GM21723 (cell line): ENCODE results near the gene TTYH2.
"Not testable (repeated sequence)": the region's sequence is repeated elsewhere in the genome, so short reads cannot be mapped to it uniquely, and the experiment has no call there.

Source experiments
- ATAC-seq: cut with Tn5 transposase; IDR thresholded peaks from one replicate; pipeline ENCODE4 v1.9.1; 2021; ENCODE audit warnings: mild to moderate bottlenecking, moderate library complexity; ENCODE audit not compliant: unreplicated experiment

TTYH2 gene

DNA sequence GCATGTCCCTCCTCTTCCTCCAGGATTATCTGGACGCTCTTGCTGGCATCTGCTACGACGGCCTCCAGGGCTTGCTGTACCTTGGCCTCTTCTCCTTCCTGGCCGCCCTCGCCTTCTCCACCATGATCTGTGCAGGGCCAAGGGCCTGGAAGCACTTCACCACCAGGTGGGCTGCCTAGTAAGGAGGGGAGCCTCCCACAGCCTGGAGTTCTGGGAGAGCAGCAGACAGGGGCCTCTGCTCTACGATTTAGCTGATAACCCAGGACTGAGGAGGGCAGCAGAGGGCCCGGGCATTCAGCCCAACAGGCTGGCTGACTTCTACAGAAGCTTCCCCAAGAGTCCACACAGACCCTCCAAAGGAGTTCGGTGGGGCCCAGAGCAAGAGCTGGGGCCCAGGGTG lies 38.8 kb downstream of the TTYH2 start:
- ATAC-seq: no peak

DNA sequence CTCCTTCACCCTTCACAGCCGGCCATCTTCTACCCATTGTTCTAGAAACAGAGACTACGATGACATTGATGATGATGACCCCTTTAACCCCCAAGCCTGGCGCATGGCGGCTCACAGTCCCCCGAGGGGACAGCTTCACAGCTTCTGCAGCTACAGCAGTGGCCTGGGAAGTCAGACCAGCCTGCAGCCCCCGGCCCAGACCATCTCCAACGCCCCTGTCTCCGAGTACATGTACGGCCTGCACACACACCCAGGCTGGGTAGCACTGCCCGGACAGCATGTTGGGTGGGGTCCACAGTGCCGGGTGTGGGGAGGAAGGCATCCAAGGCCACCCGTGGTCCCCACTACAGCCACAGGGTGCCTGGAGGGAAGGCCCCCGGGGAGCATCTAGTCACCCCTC lies 39.7 kb downstream of the TTYH2 start:
- no peak for ATAC-seq

DNA sequence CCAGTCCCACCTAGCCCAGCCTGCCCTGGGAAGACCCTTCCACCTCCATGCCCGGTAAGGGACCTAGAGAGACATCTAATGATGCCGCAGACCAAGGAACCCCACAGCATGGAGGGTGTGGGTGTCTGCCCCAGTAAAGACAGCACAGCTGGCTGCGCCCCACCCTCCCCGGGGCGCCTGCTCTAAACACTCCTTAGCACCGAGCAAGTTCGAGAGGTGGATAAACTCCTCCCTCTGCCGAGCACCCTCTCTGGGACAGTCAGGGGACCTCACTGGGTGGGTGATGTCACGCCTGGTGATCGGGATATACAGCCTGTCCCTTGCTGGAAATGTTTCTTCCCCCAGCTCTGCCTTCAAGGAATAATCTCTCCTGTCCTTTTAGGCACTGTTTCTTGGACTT lies 43.9 kb downstream of the TTYH2 start:
- ATAC-seq: no peak

DNA sequence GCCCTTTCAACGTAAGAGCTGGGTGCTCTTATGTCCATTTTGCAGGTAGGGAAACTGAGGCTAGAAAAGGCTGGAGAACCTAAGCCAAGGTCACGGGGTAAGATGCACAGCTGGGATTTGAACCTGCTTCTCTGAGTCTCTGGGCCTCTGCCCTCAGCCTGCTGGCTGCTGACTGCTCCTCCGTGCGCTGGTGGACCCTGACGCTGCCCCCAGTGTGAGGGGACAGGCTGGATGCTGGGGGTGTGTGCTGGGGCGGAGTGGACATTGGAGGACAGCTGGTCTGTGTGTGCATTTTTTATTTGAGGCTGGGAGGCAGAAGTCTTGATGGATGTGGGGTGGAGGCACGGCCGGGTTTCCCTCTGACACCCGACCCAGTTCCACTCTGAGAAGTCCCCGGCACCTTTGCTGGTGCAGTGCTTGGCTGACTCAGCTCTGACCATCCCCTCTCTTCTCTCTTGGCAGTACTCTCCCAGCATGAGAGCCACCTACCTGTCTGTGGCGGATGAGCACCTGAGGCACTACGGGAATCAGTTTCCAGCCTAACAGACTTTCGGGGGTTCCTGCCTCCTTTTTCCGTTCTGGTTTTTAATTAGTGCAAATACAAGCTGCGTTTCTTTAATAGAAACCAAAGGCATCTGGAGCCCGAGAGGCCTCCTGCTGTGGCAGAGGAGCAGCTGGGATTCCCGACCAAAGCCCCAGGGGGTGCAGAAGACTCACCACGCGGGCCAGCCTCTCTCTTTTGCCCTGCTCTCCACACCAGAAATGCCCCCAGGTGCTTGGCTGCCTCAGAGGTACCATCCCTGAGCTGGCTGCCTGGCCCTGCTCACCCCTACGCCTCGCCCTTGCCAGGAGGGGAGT lies 46.5 kb downstream of the TTYH2 start:
- no peak for ATAC-seq

DNA sequence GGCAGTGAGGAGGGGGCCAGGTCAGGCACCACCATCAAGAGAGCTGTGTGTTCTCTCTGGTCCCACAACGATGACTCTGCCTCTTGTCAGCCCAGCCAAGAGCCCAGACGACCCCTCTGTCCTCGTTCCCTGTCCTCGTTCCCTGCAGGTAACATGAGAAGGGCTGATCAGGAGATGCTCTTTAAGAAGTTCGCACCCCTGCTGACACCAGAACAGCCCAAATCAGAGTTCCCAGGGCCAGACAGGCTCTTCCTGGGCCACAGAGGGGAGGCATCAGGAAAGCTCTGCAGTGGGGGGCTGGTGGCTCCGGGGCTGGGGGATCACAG lies 47.1 kb downstream of the TTYH2 start:
- ATAC-seq: no peak

DNA sequence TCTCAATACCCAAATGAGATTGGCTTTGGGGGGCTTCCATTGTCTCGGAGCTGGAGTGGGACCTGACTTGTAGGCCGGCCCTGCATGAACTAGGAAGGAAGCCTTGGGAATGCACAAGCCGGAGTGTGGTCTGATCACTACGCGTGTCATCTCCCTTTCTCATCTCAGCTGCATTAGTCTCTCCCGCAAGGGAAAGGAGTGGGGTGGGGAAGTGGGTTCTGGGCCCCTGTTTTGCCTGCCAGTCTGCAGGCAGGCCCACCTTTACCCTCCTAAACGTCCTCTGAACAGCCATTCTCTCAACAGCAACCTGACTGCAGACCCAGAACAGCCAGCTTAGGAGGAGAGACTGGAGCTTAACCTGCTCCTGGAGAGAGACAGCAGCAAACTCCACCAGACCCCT lies 49.2 kb downstream of the TTYH2 start:
- ATAC-seq: no peak

DNA sequence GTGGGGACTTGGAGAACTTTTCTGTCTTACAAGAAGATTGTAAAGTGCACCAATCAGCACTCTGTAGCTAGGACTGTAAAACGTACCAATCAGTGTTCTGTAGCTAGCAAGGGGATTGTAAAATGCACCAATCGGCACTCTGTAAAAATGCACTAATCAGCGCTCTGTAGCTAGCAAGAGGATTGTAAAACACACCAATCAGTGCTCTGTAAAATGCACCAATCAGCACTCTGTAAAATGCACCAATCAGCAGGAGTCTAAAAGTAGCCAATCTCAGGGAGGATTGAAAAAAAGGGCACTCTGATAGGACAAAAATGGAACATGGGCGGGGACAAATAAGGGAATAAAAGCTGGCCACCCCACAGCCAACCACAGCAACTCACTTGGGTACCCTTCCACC lies 53.7 kb downstream of the TTYH2 start:
- not testable (repeated sequence) for ATAC-seq

DNA sequence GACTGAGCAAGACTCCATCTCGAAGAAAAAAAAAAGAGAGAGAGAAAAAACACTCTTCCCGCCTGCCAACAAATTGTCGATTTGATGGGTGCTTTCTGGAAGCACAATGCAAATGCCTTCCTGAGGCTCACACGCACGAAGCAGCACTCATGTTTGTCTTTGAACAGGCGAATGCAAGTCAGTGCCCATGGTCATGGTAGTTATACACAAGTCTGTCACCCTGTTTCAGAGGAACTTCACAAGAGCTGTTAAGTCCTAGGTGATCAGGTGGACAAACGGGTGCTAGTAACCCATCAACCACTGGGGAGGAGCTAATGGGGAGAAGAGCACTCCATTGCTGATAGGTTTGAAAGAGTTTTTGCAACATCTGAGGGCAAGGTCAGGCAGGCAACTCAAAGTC lies 54.2 kb downstream of the TTYH2 start:
- ATAC-seq: no peak

DNA sequence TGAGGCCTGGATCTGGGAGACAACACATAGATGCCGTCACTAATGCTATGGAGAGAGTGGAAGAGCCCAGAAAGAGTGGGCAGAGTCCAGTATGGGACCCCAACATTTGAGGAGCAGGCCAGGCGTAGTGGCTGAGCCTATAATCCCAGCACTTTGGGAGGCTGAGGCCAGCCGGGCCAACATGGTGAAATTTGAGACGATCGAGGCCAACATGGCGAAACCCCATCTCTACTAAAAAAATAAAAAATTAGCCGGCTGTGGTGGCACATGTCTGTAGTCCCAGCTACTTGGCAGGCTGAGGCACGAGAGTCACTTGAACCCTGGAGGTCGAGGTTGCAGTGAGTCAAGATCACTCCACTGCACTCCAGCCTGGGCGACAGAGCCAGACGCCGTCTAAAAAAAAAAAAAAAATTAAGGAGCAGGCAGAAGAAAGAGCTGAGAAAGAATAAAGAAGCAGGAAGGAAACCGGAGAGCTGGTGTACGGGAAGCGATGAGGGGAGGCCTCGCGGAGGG lies 54.7 kb downstream of the TTYH2 start:
- no peak for ATAC-seq

DNA sequence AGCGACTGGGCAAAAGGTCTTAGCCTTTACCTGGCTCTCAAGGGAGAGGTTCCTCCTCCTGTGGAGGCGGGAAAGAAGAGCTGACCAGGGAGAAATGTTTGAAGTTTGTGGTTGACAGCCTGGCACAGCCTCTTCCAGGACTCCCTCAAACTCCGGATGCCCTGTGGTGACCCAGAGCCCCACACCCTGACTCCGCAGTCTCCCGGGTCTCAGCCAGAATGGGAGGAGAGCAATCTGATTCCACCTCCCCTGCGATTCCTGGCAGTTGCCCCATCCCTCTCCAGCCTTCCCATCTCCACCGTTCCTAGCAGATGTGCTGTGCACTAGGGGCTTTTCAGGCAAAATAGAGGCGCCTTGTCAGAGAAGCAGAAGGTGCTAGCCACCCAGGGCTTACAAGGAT lies 55.2 kb downstream of the TTYH2 start:
- ATAC-seq: no peak

DNA sequence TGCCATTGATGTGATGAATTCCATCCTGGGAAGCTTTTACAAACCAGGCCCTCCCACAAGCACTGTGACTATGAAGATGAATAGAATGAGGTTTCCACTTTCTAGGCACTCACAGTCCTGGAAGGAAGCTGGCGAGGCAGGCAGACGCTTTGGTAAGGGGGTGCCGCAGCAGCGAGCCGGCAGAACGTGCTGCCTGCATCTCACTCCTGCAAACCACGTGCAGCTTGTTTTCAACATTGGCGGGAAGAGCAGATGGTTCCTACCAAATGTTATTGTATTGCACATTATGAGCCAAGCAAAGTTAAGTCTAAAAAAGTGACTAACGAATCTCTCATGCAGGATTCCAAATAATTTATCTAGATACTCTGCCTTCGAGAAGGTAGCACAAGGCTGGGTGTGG lies 57.0 kb downstream of the TTYH2 start:
- ATAC-seq: no peak

DNA sequence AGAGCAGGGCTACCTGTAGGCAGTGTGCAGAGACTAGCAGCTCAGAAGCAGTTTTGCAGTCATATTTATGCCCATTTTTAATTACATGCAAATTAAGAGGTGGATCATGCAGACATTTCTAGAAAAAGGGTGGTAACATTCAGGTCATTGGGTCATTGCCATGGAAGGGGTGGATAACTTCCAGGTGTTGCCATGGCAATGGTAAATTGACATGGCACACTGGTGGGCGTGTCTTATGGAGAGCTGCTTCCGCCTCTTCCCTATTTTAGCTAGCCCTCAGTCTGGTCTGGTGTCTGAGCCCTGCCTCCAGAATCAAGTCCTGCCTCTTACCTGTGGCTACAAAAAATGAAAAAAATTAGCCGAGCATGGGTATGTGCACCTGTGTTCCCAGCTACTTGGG lies 57.9 kb downstream of the TTYH2 start:
- ATAC-seq: no peak

DNA sequence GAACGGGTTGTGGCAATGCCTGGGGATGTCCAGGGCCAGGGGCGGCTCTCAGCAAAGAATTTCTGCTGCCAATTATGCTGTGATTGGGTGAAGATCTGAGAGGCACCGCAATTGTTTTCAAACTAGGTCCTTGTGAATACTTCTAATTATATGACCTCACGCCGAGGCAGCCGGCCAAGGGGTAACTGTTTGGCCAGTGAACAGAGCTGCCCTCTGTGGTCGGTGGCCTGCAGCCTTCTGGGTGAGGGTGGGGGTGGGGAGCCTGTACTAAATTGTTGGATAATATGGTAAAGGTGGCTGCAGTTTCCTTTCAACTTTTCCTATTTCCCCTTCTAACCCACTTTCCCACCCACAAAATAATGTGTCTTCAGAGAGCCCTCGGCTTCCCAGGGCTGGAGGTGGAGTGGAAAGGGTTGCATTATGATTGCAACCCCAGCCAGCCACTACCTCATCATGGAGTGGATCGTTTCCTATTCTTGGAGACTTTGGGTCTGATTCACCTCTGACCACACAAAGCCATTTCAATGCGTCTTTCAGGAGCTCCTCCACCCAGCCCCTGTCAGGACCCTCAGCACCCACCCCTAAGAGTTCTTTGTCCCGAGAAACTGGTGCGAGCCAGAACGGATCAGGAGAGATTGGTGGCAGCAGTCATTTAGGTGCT lies 58.7 kb downstream of the TTYH2 start:
- no peak for ATAC-seq

DNA sequence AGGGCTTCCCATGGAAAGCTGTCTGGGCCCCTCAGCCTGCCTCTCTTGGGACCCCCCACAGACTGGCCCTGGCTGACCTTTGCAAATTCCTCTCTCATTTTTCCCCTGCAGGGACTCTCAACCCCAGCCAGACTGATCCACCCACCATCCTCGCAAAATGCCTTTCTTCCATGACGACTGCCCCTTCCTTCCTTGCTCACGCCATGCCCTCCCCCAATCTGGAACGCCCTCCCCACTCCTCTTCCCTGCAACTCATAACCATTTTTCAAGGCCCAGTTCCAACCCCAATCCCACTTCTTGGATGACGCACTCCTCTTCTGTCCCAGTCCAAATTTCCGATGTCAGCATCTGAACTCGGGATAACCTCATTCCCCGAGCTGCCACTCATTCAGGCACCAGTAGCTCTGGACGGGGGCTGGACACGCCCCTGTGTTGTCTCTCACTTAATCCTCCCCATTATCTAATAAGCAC lies 59.4 kb downstream of the TTYH2 start:
- ATAC-seq: no peak

DNA sequence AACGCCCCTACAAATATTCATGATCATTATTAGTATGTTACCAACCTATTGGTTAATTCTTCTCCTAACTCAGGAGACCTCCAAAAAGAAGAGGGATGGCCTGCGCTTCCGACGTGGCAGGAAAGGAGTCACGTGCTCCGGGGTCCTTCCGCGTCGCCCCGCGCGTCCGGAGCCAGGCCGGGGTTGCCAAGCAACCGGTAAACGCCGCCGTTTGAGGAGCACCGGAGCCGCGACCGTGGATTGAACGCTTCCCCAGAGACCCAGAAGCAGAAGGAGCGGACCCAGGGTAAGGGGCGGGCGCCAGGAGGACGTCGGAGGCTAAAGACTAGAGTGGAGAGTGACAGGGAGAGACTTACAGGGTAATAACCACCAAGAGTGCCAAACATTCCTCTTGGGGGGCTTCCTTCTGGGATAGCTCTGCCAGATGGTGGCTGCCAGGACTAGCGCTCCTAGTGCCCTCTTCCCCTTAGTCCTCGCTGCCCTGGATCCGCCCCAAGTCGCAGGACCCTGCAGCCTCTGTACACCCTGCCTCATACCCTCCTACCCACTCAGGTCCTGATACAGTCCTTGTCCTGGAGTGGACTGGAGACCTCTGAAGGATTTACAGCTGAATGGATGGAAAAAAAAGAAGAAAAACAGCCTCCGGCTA lies 60.8 kb downstream of the TTYH2 start, which contains the start of gene DNAI2:
Gene DNAI2, plus strand, starts transcription at position 175 of the 649 bp plus-strand sequence. CDS start 7,584 bp downstream, outside the sequence.
- ATAC-seq: no peak

DNA sequence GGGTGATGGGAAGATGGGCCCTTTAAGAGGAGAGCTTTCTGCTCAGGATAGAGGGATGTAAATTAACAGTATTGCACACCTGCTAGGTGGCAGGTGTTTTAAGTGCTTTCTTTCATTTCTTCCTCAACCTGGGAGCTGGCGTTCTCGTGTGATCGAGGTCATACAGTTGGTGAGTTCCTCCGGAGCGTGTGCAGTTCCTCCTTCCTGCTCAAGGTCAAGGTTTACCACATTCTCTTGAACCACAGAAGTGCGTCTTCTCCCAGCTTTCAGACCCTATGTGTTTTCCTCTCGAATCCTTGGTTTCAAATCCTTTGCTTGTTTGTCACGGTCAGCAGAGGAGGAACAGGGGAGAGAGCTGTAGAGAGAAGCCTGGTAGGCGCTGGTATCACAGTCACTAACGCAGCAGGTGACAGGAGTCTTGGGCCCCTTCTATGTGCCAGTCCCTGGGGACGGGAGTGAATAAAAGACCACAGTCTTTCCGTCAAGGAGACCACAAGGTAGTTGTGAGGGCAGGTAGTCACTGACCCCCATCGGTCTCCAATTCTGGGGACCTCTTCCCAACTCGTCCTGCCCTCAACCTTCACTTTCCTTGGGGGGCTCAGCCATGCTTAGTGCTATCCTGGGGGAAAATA lies 61.5 kb downstream of the TTYH2 start:
- no peak for ATAC-seq

DNA sequence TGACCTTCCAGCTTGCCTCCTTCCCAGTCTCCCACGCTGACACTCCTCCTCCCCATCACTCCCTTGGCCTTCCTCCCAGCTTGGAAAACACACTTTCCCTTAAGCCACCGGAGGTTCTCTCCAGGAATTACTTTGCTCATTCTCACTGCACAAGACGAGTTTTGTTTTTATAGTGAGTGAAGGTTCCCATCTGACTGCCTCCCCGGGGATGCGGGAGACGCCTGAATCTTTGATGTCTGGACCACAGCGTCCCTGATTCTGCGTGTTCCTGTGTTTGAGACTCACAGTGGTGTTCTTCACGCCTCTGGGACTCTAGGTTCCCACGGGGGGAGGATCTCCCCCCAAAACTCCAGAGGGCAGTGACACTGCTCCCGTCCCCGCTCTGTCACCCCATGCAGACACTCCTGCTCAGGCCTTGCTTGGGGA lies 62.7 kb downstream of the TTYH2 start:
- no peak for ATAC-seq

DNA sequence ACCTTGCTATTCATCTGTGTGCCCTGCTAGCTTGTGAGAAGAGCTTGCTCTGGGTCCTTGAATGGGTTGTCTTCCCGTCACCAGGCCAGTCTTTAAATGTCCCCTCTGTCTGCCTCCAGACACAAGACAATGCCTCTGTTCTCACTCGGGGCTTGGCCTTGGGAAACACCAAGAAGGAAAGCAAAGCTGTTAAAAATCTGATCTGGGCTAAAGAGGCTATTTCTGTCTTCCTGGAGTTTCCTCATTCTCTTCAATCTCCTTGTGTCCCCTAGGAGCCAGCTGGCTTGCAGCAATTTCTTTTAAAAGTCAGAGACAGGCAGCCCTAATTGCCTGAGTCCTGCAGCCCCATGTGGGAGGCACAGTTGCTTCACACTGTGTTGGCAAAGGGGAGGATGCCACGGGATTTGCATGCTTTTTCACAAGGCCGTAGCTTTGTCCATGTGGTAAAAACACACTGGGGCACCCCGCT lies 63.2 kb downstream of the TTYH2 start:
- ATAC-seq: no peak

DNA sequence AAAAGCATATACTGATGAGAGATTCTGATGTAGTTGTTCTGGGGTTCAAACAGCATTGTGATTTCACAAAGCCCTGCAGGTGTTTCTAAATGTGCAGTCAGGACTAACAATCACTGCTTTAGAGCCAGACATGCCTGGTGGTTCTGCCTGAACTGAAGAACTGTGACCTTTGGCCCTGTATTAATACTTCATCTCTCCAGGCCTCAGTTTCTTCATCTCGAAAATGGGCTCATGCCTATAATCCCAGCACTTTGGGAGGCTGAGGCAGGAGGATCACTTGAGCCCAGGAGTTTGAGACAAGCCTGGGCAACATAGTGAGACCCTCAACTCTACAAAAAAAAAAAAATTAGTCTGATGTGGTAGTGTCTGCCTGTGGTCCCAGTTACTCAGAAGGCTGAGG lies 64.6 kb downstream of the TTYH2 start:
- no peak for ATAC-seq

DNA sequence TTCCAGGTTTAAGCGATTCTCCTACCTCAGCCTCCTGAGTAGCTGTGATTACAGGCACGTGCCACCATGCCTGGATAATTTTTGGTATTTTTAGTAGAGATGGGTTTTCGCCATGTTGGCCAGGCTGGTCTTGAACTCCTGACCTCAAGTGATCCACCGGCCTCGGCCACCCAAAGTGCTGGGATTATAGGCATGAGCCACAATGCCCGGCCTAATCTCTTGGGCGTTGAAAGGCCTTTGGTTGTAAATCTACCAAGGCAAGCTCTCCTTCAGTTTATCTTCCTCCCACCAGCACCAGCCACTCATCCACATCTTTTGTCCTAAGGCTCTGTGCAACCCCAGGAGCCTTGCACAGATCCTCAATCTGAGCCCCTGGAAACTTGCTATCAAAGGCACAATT lies 66.2 kb downstream of the TTYH2 start:
- not testable (repeated sequence) for ATAC-seq

DNA sequence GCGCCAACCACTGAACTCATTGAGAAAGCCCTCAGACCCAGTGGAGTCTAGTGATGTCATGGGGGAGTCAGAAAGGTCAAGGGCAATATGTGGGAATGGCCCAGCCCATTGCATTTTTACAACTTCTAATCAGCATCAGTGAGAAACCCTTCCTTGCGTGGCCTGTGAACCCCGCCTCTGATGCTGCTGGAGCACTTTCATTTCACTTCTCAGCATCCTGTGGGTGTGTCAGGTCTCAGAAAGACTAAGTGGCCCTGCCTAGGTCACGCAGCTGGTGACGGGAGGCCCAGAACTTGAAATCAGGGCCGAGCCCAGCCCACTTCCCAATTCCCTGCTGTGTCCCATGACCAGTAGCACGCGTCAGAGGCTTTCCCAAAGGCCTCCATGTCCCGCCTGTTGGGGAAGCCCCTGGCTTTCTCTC lies 66.7 kb downstream of the TTYH2 start:
- no peak for ATAC-seq
